K562 (cell line): ENCODE measurements around the gene SLC39A7. TPM values are rescaled to one million over a fixed set of nuclear protein-coding genes. Genes with fewer than 3 reads are reported as not detected.

ENCODE experiments used
- E2F5 ChIP-seq: sonication (generic); formaldehyde crosslinking; IDR thresholded peaks from 2 replicates; pipeline ENCODE4 v1.8.0; 2022; ENCODE audit warnings: mild to moderate bottlenecking, missing genetic modification reagents
- ELF1 ChIP-seq: fragments of 200-800 bp; sonication (Bioruptor generic); IDR thresholded peaks from 2 replicates; pipeline ENCODE4 v1.6.1; 2016; ENCODE audit warnings: missing genetic modification characterization, missing compliant biosample characterization
- ERF ChIP-seq: fragments of 450-650 bp; formaldehyde crosslinking; IDR thresholded peaks from 2 replicates; pipeline ENCODE4 v1.4.0; 2020; ENCODE audit warnings: mild to moderate bottlenecking, mixed read lengths
- GABPB1 ChIP-seq: sonication (generic); formaldehyde crosslinking; IDR thresholded peaks from 2 replicates; pipeline ENCODE4 v1.8.0; 2022; ENCODE audit warnings: mild to moderate bottlenecking, missing genetic modification reagents
- MBD2 ChIP-seq: sonication (generic); IDR thresholded peaks from 2 replicates; pipeline ENCODE4 v1.6.1; 2016; ENCODE audit warnings: low read depth, borderline replicate concordance
- NCOA6 ChIP-seq: fragments of 450-650 bp; IDR thresholded peaks from 2 replicates; pipeline ENCODE4 v1.6.1; 2017; ENCODE audit warnings: mild to moderate bottlenecking
- PHF20 ChIP-seq: fragments of 450-650 bp; IDR thresholded peaks from 2 replicates; pipeline ENCODE4 v1.6.1; 2018; ENCODE audit not compliant: partially characterized antibody
- PREB ChIP-seq: sonication (generic); formaldehyde crosslinking; IDR thresholded peaks from 2 replicates; pipeline ENCODE4 v1.8.1; 2023; ENCODE audit warnings: mild to moderate bottlenecking, missing genetic modification reagents
- SRF ChIP-seq, 2 experiments: fragments of 250-450, 450-650 bp in 1 of 2; sonication (Bioruptor Pico) in 1 of 2; sonication (generic) in 1 of 2; formaldehyde crosslinking; IDR thresholded peaks; 2 replicates each; pipeline versions ENCODE4 v1.5.0 to v1.5.1; 2020 to 2022; ENCODE audit warnings: mild to moderate bottlenecking in 1 of 2, missing genetic modification reagents in 1 of 2
- TCF15 ChIP-seq: fragments of 250-450 bp; sonication (Bioruptor Pico); IDR thresholded peaks from 2 replicates; pipeline ENCODE4 v1.8.0; 2022; ENCODE audit warnings: moderate library complexity, mild to moderate bottlenecking, inconsistent platforms
- TSHZ1 ChIP-seq: fragments of 250-450 bp; sonication (Bioruptor Pico); IDR thresholded peaks from 2 replicates; pipeline ENCODE4 v1.4.0; 2020; ENCODE audit warnings: mild to moderate bottlenecking, moderate library complexity
- ZBTB49 ChIP-seq: sonication (generic); formaldehyde crosslinking; IDR thresholded peaks from 2 replicates; pipeline ENCODE4 v1.8.0; 2022; ENCODE audit warnings: missing genetic modification reagents, mild to moderate bottlenecking, borderline replicate concordance
- ZNF165 ChIP-seq: fragments of 250-450 bp; sonication (Bioruptor Pico); IDR thresholded peaks from 2 replicates; pipeline ENCODE4 v1.4.0; 2020; ENCODE audit warnings: borderline replicate concordance
- ZNF232 ChIP-seq: sonication (generic); formaldehyde crosslinking; IDR thresholded peaks from 2 replicates; pipeline ENCODE4 v1.8.0; 2022; ENCODE audit warnings: mild to moderate bottlenecking, missing genetic modification reagents
- ZNF57 ChIP-seq: fragments of 450-650 bp; formaldehyde crosslinking; IDR thresholded peaks from 2 replicates; pipeline ENCODE4 v1.4.0; 2020; ENCODE audit warnings: mild to moderate bottlenecking, moderate library complexity
- ZNF766 ChIP-seq: fragments of 200-800 bp; sonication (Bioruptor generic); conservative IDR thresholded peaks from 2 replicates; pipeline ENCODE4 v1.6.1; 2016; ENCODE audit warnings: missing genetic modification characterization, missing compliant biosample characterization
- ZNF79 ChIP-seq: fragments of 250-450 bp; sonication (Bioruptor Pico); IDR thresholded peaks from 2 replicates; pipeline ENCODE4 v1.4.0; 2020; ENCODE audit warnings: low read depth, mild to moderate bottlenecking, moderate library complexity
- polyA plus RNA-seq, 8 experiments: library from polyadenylated mRNA; depleted of rRNA in 4 of 8; stranded (reverse) in 5 of 8; unstranded in 3 of 8; fragments of >200 nt; fragmentation: Nextera tagmentation in 2 of 8; fragmentation: Illumina TruSeq in 1 of 8; extraction: Ambion mirVana in 2 of 8; extraction: Trizol in 1 of 8; gene quantifications; 2 replicates each; pipeline versions ENCODE4 v1.2.1 to v1.2.3, GENCODE V29; 2011 to 2014; ENCODE audit warnings: inconsistent platforms in 1 of 8, missing spikeins in 1 of 8
- total RNA-seq, 7 experiments: library from RNA; depleted of rRNA in 6 of 7; stranded (reverse); fragments of >200 nt in 6 of 7; fragmentation: Illumina TruSeq in 2 of 7; extraction: Trizol in 2 of 7; gene quantifications; 2 replicates each; pipeline versions ENCODE4 v1.2.1 to v1.2.3, GENCODE V29; 2011 to 2021; ENCODE audit warnings: low replicate concordance in 1 of 7

The SLC39A7 gene
- total and polyA plus RNA-seq, 9 of the 15 experiments (the other 6 are each of a cell fraction or from before 2014, with no cell fraction given), result 21.7 to 169 (median 121) TPM

- peak; percentile 52; the same call in 1 of the 2 replicates for TF ChIP-seq ZNF766 (CRISPR knock-in tag)
- peak; percentile 87 for TF ChIP-seq PHF20
- peak; percentile 65; the same call in 1 of the 2 replicates for TF ChIP-seq TSHZ1 (CRISPR knock-in tag)
- peak; percentile 93 for TF ChIP-seq ELF1
- TF ChIP-seq ZNF79 (CRISPR knock-in tag), result no peak
- peak; percentile 93 for TF ChIP-seq ERF
- TF ChIP-seq PREB, result no peak
- TF ChIP-seq GABPB1 (CRISPR knock-in tag), result peak; percentile 84
- TF ChIP-seq TCF15 (CRISPR knock-in tag), result 0 out of 2 replicates have a peak, but pooled peaks have one; percentile 70
- TF ChIP-seq SRF (CRISPR knock-in tag; IDR thresholded peaks at IDR 0.05), result 0 out of 4 replicates have a peak, but pooled peaks of 1 of the 2 experiments have one; percentile 12
- peak; percentile 90; the same call in 1 of the 2 replicates for TF ChIP-seq ZNF232
- peak; percentile 29; the same call in 1 of the 2 replicates for TF ChIP-seq MBD2
- TF ChIP-seq ZNF165 (CRISPR knock-in tag), result peak; percentile 77; the same call in 1 of the 2 replicates
- 0 out of 2 replicates have a peak, but pooled peaks have one; percentile 67 for TF ChIP-seq ZBTB49 (CRISPR knock-in tag)
- TF ChIP-seq ZNF57 (CRISPR knock-in tag), result 0 out of 2 replicates have a peak, but pooled peaks have one; percentile 65
- no peak for TF ChIP-seq NCOA6
- TF ChIP-seq E2F5 (CRISPR knock-in tag), result no peak
These were observed at the start of gene SLC39A7, which contains the start of gene RXRB (continued) for GRCh38 chr6:33200219-33201146.
